ENCODE results near the gene IFNG-AS1.

The IFNG-AS1 gene

GRCh38 chr12:68020049-68020448, 30.8 kb downstream of the IFNG-AS1 start:
- H3K4me3 ChIP-seq (ENCODE audit: low read length): no peak overlapping the region
- no peaks in the 10 kb centered on the region for H3K36me3 ChIP-seq (ENCODE audit: insufficient read depth, low read depth, low read length)
- no peak overlapping the region for H3K9ac ChIP-seq (ENCODE audit: low read depth, low read length)
- no peaks in the 10 kb centered on the region for H3K27me3 ChIP-seq (ENCODE audit: insufficient read depth, low read length)
- no peak overlapping the region for H3K27ac ChIP-seq (ENCODE audit: low read length)
- H3K4me1 ChIP-seq (ENCODE audit: insufficient read depth, low read length): no peaks in the 10 kb centered on the region
- no peaks in the 10 kb centered on the region for H3K9me3 ChIP-seq (ENCODE audit: insufficient read depth, low read depth, low read length)

- Histone ChIP-seq H3K9ac (ENCODE audit: low read depth, low read length) (no peak overlapping the region), H3K27me3 (ENCODE audit: insufficient read depth, low read length) (no peaks in the 10 kb centered on the region), H3K9me3 (ENCODE audit: insufficient read depth, low read depth, low read length) (no peaks in the 10 kb centered on the region), H3K27ac (ENCODE audit: low read length) (no peak overlapping the region), H3K4me3 (ENCODE audit: low read length) (no peak overlapping the region), H3K36me3 (ENCODE audit: insufficient read depth, low read depth, low read length) (no peaks in the 10 kb centered on the region), H3K4me1 (ENCODE audit: insufficient read depth, low read length) (no peaks in the 10 kb centered on the region)
Measured at GRCh38 chr12:68020699-68021098, 31.5 kb downstream of the IFNG-AS1 start.

GRCh38 chr12:68028647-68029046, 39.4 kb downstream of the IFNG-AS1 start:
- Histone ChIP-seq H3K27ac (ENCODE audit: low read length) (no peak overlapping the region), H3K9ac (ENCODE audit: low read depth, low read length) (no peak overlapping the region), H3K4me3 (ENCODE audit: low read length) (no peak overlapping the region), H3K9me3 (ENCODE audit: insufficient read depth, low read depth, low read length) (no peaks in the 10 kb centered on the region), H3K4me1 (ENCODE audit: insufficient read depth, low read length) (no peaks in the 10 kb centered on the region), H3K36me3 (ENCODE audit: insufficient read depth, low read depth, low read length) (no peaks in the 10 kb centered on the region), H3K27me3 (ENCODE audit: insufficient read depth, low read length) (no peaks in the 10 kb centered on the region)

GRCh38 chr12:68030248-68030647, 41.0 kb downstream of the IFNG-AS1 start:
- Histone ChIP-seq H3K27ac (ENCODE audit: low read length) (no peak overlapping the region), H3K9me3 (ENCODE audit: insufficient read depth, low read depth, low read length) (no peaks in the 10 kb centered on the region), H3K4me1 (ENCODE audit: insufficient read depth, low read length) (no peaks in the 10 kb centered on the region), H3K27me3 (ENCODE audit: insufficient read depth, low read length) (no peaks in the 10 kb centered on the region), H3K9ac (ENCODE audit: low read depth, low read length) (no peak overlapping the region), H3K4me3 (ENCODE audit: low read length) (no peak overlapping the region), H3K36me3 (ENCODE audit: insufficient read depth, low read depth, low read length) (no peaks in the 10 kb centered on the region)

- Histone ChIP-seq H3K9me3 (ENCODE audit: insufficient read depth, low read depth, low read length) (no peaks in the 10 kb centered on the region), H3K27ac (ENCODE audit: low read length) (no peak overlapping the region), H3K4me3 (ENCODE audit: low read length) (no peak overlapping the region), H3K9ac (ENCODE audit: low read depth, low read length) (no peak overlapping the region), H3K4me1 (ENCODE audit: insufficient read depth, low read length) (no peaks in the 10 kb centered on the region), H3K27me3 (ENCODE audit: insufficient read depth, low read length) (no peaks in the 10 kb centered on the region), H3K36me3 (ENCODE audit: insufficient read depth, low read depth, low read length) (no peaks in the 10 kb centered on the region)
Measured at GRCh38 chr12:68031174-68031573, 41.9 kb downstream of the IFNG-AS1 start.

GRCh38 chr12:68031881-68032739, 42.9 kb downstream of the IFNG-AS1 start:
- Histone ChIP-seq H3K27me3 (ENCODE audit: insufficient read depth, low read length) (no peaks in the 10 kb centered on the region), H3K36me3 (ENCODE audit: insufficient read depth, low read depth, low read length) (no peaks in the 10 kb centered on the region), H3K4me3 (ENCODE audit: low read length) (no peak overlapping the region), H3K9me3 (ENCODE audit: insufficient read depth, low read depth, low read length) (no peaks in the 10 kb centered on the region), H3K4me1 (ENCODE audit: insufficient read depth, low read length) (no peaks in the 10 kb centered on the region), H3K27ac (ENCODE audit: low read length) (no peak overlapping the region), H3K9ac (ENCODE audit: low read depth, low read length) (no peak overlapping the region)

GRCh38 chr12:68034567-68034966, 45.3 kb downstream of the IFNG-AS1 start:
- Histone ChIP-seq H3K4me3 (ENCODE audit: low read length) (no peak overlapping the region), H3K27ac (ENCODE audit: low read length) (no peak overlapping the region), H3K9me3 (ENCODE audit: insufficient read depth, low read depth, low read length) (no peaks in the 10 kb centered on the region), H3K4me1 (ENCODE audit: insufficient read depth, low read length) (no peaks in the 10 kb centered on the region), H3K9ac (ENCODE audit: low read depth, low read length) (no peak overlapping the region), H3K27me3 (ENCODE audit: insufficient read depth, low read length) (no peaks in the 10 kb centered on the region), H3K36me3 (ENCODE audit: insufficient read depth, low read depth, low read length) (no peaks in the 10 kb centered on the region)

- no peak overlapping the region for H3K27ac ChIP-seq (ENCODE audit: low read length)
- H3K4me1 ChIP-seq (ENCODE audit: insufficient read depth, low read length): no peaks in the 10 kb centered on the region
- no peaks in the 10 kb centered on the region for H3K9me3 ChIP-seq (ENCODE audit: insufficient read depth, low read depth, low read length)
- H3K4me3 ChIP-seq (ENCODE audit: low read length): no peak overlapping the region
- H3K27me3 ChIP-seq (ENCODE audit: insufficient read depth, low read length): no peaks in the 10 kb centered on the region
- H3K36me3 ChIP-seq (ENCODE audit: insufficient read depth, low read depth, low read length): no peaks in the 10 kb centered on the region
- H3K9ac ChIP-seq (ENCODE audit: low read depth, low read length): no peak overlapping the region
Measured at GRCh38 chr12:68036642-68037041, 47.4 kb downstream of the IFNG-AS1 start.

GRCh38 chr12:68037616-68038255, 48.5 kb downstream of the IFNG-AS1 start:
- Histone ChIP-seq H3K9me3 (ENCODE audit: insufficient read depth, low read depth, low read length) (no peaks in the 10 kb centered on the region), H3K4me1 (ENCODE audit: insufficient read depth, low read length) (no peaks in the 10 kb centered on the region), H3K36me3 (ENCODE audit: insufficient read depth, low read depth, low read length) (no peaks in the 10 kb centered on the region), H3K9ac (ENCODE audit: low read depth, low read length) (no peak overlapping the region), H3K27me3 (ENCODE audit: insufficient read depth, low read length) (no peaks in the 10 kb centered on the region), H3K4me3 (ENCODE audit: low read length) (no peak overlapping the region), H3K27ac (ENCODE audit: low read length) (no peak overlapping the region)

- H3K36me3 ChIP-seq (ENCODE audit: insufficient read depth, low read depth, low read length): no peaks in the 10 kb centered on the region
- no peaks in the 10 kb centered on the region for H3K27me3 ChIP-seq (ENCODE audit: insufficient read depth, low read length)
- H3K4me3 ChIP-seq (ENCODE audit: low read length): no peak overlapping the region
- no peak overlapping the region for H3K27ac ChIP-seq (ENCODE audit: low read length)
- no peaks in the 10 kb centered on the region for H3K4me1 ChIP-seq (ENCODE audit: insufficient read depth, low read length)
- no peaks in the 10 kb centered on the region for H3K9me3 ChIP-seq (ENCODE audit: insufficient read depth, low read depth, low read length)
- H3K9ac ChIP-seq (ENCODE audit: low read depth, low read length): no peak overlapping the region
Measured at GRCh38 chr12:68038650-68039049, 49.4 kb downstream of the IFNG-AS1 start.

- no peaks in the 10 kb centered on the region; the same call in 1 of the 2 replicates for H3K9me3 ChIP-seq (ENCODE audit: insufficient read depth, low read depth, low read length)
- no peak overlapping the region for H3K4me3 ChIP-seq (ENCODE audit: low read length)
- H3K9ac ChIP-seq (ENCODE audit: low read depth, low read length): no peak overlapping the region
- H3K27me3 ChIP-seq (ENCODE audit: insufficient read depth, low read length): no peaks in the 10 kb centered on the region
- H3K4me1 ChIP-seq (ENCODE audit: insufficient read depth, low read length): no peaks in the 10 kb centered on the region
- no peaks in the 10 kb centered on the region for H3K36me3 ChIP-seq (ENCODE audit: insufficient read depth, low read depth, low read length)
- H3K27ac ChIP-seq (ENCODE audit: low read length): no peak overlapping the region
Measured at GRCh38 chr12:68040450-68041075, 51.3 kb downstream of the IFNG-AS1 start.
